Osteoblast (primary cell): ENCODE results near the gene RPL38. TPM values are rescaled to one million over a fixed set of nuclear protein-coding genes. Genes with fewer than 3 reads are reported as not detected.
"Not testable (repeated sequence)": the region's sequence is repeated elsewhere in the genome, so short reads cannot be mapped to it uniquely, and the experiment has no call there.

Source experiments
- DNase-seq: peaks from one replicate; pipeline ENCODE4 v3.0.0; 2011; ENCODE audit warnings: low spot score, mixed read lengths; ENCODE audit not compliant: insufficient read length; ENCODE audit errors: missing footprints
- H2AFZ ChIP-seq: 2 replicates; pipeline ENCODE4 v1.6.0; 2011; ENCODE audit warnings: mild to moderate bottlenecking, low read length
- H3K27ac ChIP-seq: 2 replicates; pipeline ENCODE4 v1.5.1; 2011; ENCODE audit warnings: mild to moderate bottlenecking, low read depth, low read length, moderate library complexity
- H3K27me3 ChIP-seq: 2 replicates; pipeline ENCODE4 v1.6.0; 2012; ENCODE audit warnings: mild to moderate bottlenecking, control low read depth, inconsistent platforms, low read length, moderate library complexity; ENCODE audit not compliant: insufficient read depth
- H3K36me3 ChIP-seq: 2 replicates; pipeline ENCODE4 v1.5.1; 2011; ENCODE audit warnings: mild to moderate bottlenecking, low read length, control low read depth, moderate library complexity; ENCODE audit not compliant: insufficient read depth
- H3K4me1 ChIP-seq: 2 replicates; pipeline ENCODE4 v1.5.1; 2011; ENCODE audit warnings: mild to moderate bottlenecking, low read length, control low read depth, moderate library complexity; ENCODE audit not compliant: insufficient read depth
- H3K4me2 ChIP-seq: 2 replicates; pipeline ENCODE4 v1.6.0; 2011; ENCODE audit warnings: mild to moderate bottlenecking, low read length; ENCODE audit not compliant: insufficient read depth
- H3K4me3 ChIP-seq: fragments of 200-600 bp; sonication (generic); 3 replicates; pipeline ENCODE4 v1.5.1; 2012; ENCODE audit warnings: mild to moderate bottlenecking, low read length, inconsistent platforms; ENCODE audit not compliant: insufficient read depth
- H3K79me2 ChIP-seq: 2 replicates; pipeline ENCODE4 v1.6.0; 2012; ENCODE audit warnings: mild to moderate bottlenecking, low read length, control low read depth, inconsistent platforms; ENCODE audit not compliant: insufficient read depth
- H3K9me3 ChIP-seq: 2 replicates; pipeline ENCODE4 v1.5.1; 2011; ENCODE audit warnings: low read depth, low read length, control low read depth
- H4K20me1 ChIP-seq: 2 replicates; pipeline ENCODE4 v1.6.0; 2012; ENCODE audit warnings: mild to moderate bottlenecking, low read length, control low read depth; ENCODE audit not compliant: insufficient read depth
- total RNA-seq: library from RNA; depleted of rRNA; stranded (reverse); fragments of >200 nt; gene quantifications from 2 replicates; pipeline ENCODE4 v1.2.3, GENCODE V29; 2012
- TF ChIP-seq, protein P1 (sequence below): IDR thresholded peaks from 2 replicates; pipeline ENCODE4 v1.5.1; 2011; ENCODE audit warnings: mild to moderate bottlenecking, low read depth, low read length, moderate library complexity; ENCODE audit errors: extremely low read depth

Gene RPL38
- total RNA-seq, 1 donor = 470 TPM

DNA sequence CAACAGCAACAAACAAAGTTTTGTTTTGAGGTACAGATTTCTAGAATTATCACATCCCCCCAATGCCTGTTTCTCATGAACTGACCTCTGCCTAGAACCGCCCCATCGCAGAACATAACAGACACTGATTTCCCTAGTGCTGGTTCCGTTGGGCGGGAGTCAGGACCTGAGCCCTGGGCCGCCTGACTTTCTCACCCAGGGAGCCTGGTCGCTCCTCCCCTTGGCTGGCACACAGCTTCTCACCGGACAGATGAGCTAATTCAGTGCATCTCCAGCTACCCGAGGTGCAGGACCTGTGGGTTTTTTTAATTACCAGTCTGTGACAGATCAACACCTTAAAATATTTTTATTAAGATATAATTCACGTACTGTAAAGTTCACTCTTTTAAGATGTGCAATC, 20.1 kb upstream of the RPL38 start:
- DNase-seq = no peak
- TF ChIP-seq, protein P1, sequence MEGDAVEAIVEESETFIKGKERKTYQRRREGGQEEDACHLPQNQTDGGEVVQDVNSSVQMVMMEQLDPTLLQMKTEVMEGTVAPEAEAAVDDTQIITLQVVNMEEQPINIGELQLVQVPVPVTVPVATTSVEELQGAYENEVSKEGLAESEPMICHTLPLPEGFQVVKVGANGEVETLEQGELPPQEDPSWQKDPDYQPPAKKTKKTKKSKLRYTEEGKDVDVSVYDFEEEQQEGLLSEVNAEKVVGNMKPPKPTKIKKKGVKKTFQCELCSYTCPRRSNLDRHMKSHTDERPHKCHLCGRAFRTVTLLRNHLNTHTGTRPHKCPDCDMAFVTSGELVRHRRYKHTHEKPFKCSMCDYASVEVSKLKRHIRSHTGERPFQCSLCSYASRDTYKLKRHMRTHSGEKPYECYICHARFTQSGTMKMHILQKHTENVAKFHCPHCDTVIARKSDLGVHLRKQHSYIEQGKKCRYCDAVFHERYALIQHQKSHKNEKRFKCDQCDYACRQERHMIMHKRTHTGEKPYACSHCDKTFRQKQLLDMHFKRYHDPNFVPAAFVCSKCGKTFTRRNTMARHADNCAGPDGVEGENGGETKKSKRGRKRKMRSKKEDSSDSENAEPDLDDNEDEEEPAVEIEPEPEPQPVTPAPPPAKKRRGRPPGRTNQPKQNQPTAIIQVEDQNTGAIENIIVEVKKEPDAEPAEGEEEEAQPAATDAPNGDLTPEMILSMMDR = no peak
- H3K9me3 ChIP-seq = no peaks in the 10 kb centered on the region
- H3K4me2 ChIP-seq = no peak overlapping the region
- no peak overlapping the region for H3K4me3 ChIP-seq
- no peaks in the 10 kb centered on the region for H3K36me3 ChIP-seq
- no peaks in the 10 kb centered on the region for H3K79me2 ChIP-seq
- H3K27me3 ChIP-seq = peaks cover 3% of the 10 kb centered on the region
- H3K27ac ChIP-seq = no peak overlapping the region
- H3K4me1 ChIP-seq = no peaks in the 10 kb centered on the region
- no peaks in the 10 kb centered on the region for H4K20me1 ChIP-seq
- no peak overlapping the region for H2AFZ ChIP-seq

DNA sequence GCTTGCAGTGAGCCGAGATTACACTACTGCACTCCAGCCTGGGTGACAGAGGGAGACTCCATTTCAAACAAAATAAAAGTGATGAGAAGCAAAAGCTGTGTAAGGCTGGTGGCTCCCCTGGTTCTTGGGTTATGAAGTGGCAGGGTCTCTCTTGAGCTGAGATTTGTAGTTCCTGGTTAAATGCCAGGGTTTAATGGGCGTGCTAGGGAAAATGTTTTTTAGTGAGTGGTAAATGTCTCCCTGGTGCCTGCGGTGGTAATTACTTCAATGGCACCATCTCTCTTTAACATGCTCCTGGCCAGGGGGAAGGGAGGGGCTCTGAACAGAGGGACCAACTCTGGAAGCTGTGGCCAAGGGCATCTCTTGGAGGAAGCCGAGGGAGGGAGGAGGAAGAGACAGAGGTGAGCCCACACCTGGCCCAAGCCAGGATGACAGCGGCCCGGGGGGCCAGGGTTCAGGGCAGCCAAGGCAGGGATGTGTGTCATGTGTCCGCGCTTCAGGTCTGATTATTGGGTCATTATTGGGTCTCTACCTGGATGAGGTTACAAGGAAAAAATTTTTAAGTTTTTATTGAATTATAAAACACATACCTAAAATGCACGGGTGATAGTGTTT, 17.8 kb upstream of the RPL38 start:
- no peak for DNase-seq
- no peaks in the 10 kb centered on the region for H3K4me1 ChIP-seq
- no peak overlapping the region for H3K4me2 ChIP-seq
- peaks cover 3% of the 10 kb centered on the region for H3K27me3 ChIP-seq
- H2AFZ ChIP-seq = no peak overlapping the region
- no peak overlapping the region for H3K27ac ChIP-seq
- no peaks in the 10 kb centered on the region for H3K9me3 ChIP-seq
- no peaks in the 10 kb centered on the region for H3K79me2 ChIP-seq
- TF ChIP-seq, protein P1 = no peak
- H3K4me3 ChIP-seq = no peak overlapping the region
- H4K20me1 ChIP-seq = no peaks in the 10 kb centered on the region
- H3K36me3 ChIP-seq = no peaks in the 10 kb centered on the region

DNA sequence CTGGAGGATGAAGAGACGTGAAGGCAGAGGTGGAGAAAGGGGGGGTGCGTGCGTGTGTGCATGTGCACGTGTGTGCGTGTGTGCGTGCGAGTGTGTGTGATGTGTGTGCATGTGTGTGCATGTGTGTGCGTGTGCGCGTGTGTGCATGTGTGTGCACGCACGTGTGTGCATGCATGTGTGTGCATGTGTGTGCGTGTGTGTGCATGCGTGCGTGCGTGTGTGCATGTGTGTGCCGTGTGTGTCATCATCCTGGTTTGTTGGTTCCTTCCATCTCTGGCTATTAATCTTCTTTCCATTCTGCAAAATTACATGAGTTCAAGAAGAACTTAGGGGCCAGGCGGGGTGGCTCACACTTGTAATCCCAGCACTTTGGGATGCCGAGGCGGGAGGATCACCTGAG, 17.0 kb upstream of the RPL38 start:
- no peak overlapping the region for H3K4me2 ChIP-seq
- no peaks in the 10 kb centered on the region for H3K36me3 ChIP-seq
- no peak for DNase-seq
- TF ChIP-seq, protein P1 = no peak
- H3K4me1 ChIP-seq = no peaks in the 10 kb centered on the region
- peaks cover 3% of the 10 kb centered on the region for H3K27me3 ChIP-seq
- no peaks in the 10 kb centered on the region for H3K79me2 ChIP-seq
- H3K9me3 ChIP-seq = no peaks in the 10 kb centered on the region
- H3K4me3 ChIP-seq = no peak overlapping the region
- no peak overlapping the region for H2AFZ ChIP-seq
- no peaks in the 10 kb centered on the region for H4K20me1 ChIP-seq
- H3K27ac ChIP-seq = no peak overlapping the region

DNA sequence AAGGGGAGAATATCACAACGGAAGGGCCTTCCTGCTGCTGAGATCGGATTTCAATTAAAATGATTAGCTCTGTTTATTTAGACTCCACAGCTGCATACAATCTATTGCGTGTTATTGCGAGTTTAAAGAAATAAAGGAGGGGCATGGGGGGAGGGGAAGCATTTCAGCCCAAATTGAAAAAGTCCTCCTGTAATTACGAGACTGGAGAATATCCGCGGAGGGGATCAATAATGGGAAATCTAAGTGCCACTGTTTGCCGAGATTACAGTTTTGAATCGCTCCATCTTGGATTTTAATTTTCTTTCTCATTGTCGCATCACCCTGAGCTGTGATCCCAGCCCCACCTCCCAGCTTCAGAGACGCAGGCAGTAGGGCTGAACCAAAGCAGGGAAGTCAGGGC, 15.7 kb upstream of the RPL38 start:
- Histone ChIP-seq H4K20me1 (no peaks in the 10 kb centered on the region), H3K4me2 (no peak overlapping the region)
- TF ChIP-seq, protein P1 = no peak

DNA sequence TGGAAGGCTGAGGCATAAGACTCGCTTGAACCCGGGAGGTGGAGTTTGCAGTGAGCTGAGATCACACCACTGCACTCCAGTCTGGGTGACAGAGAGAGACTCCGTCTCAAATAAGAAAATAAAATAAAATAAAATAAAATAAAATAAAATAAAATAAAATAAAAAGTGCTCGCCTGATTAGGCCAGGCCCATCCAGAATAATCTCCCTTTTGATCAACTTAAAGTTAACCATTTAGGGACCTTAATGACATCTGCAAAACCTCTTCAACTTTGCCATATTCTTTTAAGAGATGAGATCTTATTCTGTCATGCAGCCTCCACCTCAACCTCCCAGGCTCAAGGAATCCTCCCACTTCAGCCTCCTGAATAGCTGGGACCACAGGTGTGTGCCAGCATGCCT, 14.8 kb upstream of the RPL38 start:
- not testable (repeated sequence) for H3K9me3 ChIP-seq, H3K4me3 ChIP-seq, H3K4me1 ChIP-seq, DNase-seq, H3K4me2 ChIP-seq, H3K27me3 ChIP-seq, H2AFZ ChIP-seq, H3K27ac ChIP-seq, H3K79me2 ChIP-seq, H4K20me1 ChIP-seq, H3K36me3 ChIP-seq

More for the DNA sequence above, 15.7 kb upstream of the RPL38 start:
- DNase-seq = no peak
- Histone ChIP-seq H3K79me2 (no peaks in the 10 kb centered on the region), H3K27ac (no peak overlapping the region), H3K4me3 (no peak overlapping the region), H3K27me3 (peaks cover 3% of the 10 kb centered on the region), H3K9me3 (no peaks in the 10 kb centered on the region), H3K4me1 (no peaks in the 10 kb centered on the region), H3K36me3 (no peaks in the 10 kb centered on the region), H2AFZ (no peak overlapping the region)
